B cell (primary cell): Measurements from ENCODE around the gene SHC4.

Experiments used
- EZH2 ChIP-seq: IDR thresholded peaks from 2 replicates; pipeline ENCODE4 v1.6.1; 2012; ENCODE audit warnings: borderline replicate concordance, low read depth, mild to moderate bottlenecking, moderate library complexity, low read length; ENCODE audit not compliant: insufficient read depth, poor library complexity, severe bottlenecking
- TF ChIP-seq, protein P1 (sequence below): fragments of 200-600 bp; IDR thresholded peaks from one replicate; pipeline ENCODE4 v1.8.0; 2022; ENCODE audit warnings: antibody characterized with exemption, mild to moderate bottlenecking

DNA sequence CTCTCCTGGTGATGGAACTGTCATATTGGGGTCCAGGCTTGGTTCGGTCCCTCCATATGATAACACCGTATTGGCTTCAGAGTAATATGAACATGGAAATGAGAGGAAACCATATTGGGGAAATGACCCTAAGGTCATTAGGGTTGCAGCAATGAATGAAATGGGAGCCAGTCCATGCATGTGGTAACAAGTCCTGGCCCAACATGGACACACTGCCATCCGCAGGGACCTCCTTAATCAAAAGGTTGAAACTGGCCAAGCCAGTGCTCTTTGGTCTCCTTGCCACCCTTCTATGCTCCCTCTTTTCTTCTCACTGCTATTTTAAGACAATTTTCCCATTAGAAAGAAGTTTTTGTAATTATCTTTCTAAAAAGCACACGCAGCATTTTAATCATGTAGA is 8.3 kb downstream of the SHC4 start:
- TF ChIP-seq, protein P1, sequence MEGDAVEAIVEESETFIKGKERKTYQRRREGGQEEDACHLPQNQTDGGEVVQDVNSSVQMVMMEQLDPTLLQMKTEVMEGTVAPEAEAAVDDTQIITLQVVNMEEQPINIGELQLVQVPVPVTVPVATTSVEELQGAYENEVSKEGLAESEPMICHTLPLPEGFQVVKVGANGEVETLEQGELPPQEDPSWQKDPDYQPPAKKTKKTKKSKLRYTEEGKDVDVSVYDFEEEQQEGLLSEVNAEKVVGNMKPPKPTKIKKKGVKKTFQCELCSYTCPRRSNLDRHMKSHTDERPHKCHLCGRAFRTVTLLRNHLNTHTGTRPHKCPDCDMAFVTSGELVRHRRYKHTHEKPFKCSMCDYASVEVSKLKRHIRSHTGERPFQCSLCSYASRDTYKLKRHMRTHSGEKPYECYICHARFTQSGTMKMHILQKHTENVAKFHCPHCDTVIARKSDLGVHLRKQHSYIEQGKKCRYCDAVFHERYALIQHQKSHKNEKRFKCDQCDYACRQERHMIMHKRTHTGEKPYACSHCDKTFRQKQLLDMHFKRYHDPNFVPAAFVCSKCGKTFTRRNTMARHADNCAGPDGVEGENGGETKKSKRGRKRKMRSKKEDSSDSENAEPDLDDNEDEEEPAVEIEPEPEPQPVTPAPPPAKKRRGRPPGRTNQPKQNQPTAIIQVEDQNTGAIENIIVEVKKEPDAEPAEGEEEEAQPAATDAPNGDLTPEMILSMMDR, result no peak
- no peak for TF ChIP-seq EZH2
